KMS-11 (cell line): ENCODE data around the gene MUC21.

ENCODE experiments used
- H2AFZ ChIP-seq: fragments of 200-600 bp; sonication (generic); 2 replicates; pipeline ENCODE4 v1.6.1; 2016; ENCODE audit warnings: antibody characterized with exemption, mixed run types, low read depth
- H3K27ac ChIP-seq: fragments of 200-600 bp; sonication (generic); 2 replicates; pipeline ENCODE4 v1.6.1; 2016; ENCODE audit warnings: mild to moderate bottlenecking, mixed run types
- H3K27me3 ChIP-seq: fragments of 200-600 bp; sonication (generic); 2 replicates; pipeline ENCODE4 v1.6.1; 2017; ENCODE audit warnings: mild to moderate bottlenecking, low read depth, mixed run types, moderate library complexity; ENCODE audit not compliant: insufficient read depth
- H3K36me3 ChIP-seq: fragments of 200-600 bp; sonication (generic); 2 replicates; pipeline ENCODE4 v1.6.1; 2017; ENCODE audit warnings: mild to moderate bottlenecking, mixed run types; ENCODE audit not compliant: insufficient read depth
- H3K4me1 ChIP-seq: fragments of 200-600 bp; sonication (generic); 2 replicates; pipeline ENCODE4 v1.6.1; 2016; ENCODE audit warnings: mild to moderate bottlenecking, low read depth, mixed run types; ENCODE audit not compliant: poor library complexity, severe bottlenecking
- H3K4me2 ChIP-seq: fragments of 200-600 bp; sonication (generic); 2 replicates; pipeline ENCODE4 v1.7.0; 2016; ENCODE audit warnings: mild to moderate bottlenecking, mixed run types
- H3K4me3 ChIP-seq: fragments of 200-600 bp; sonication (generic); IDR thresholded peaks from 2 replicates; pipeline ENCODE4 v1.6.1; 2017; ENCODE audit warnings: low read depth, low read length, mixed read lengths; ENCODE audit not compliant: insufficient read depth
- H3K79me2 ChIP-seq: fragments of 200-600 bp; sonication (generic); 2 replicates; pipeline ENCODE4 v1.6.1; 2016; ENCODE audit warnings: low read depth, mixed run types; ENCODE audit not compliant: insufficient read depth
- H3K9ac ChIP-seq: fragments of 200-600 bp; sonication (generic); 2 replicates; pipeline ENCODE4 v1.6.1; 2016; ENCODE audit warnings: mild to moderate bottlenecking, mixed run types
- H4K20me1 ChIP-seq: fragments of 200-600 bp; sonication (generic); 2 replicates; pipeline ENCODE4 v1.6.1; 2016; ENCODE audit warnings: mild to moderate bottlenecking, mixed run types; ENCODE audit not compliant: insufficient read depth
- CTCF ChIP-seq: fragments of 200-600 bp; sonication (generic); conservative IDR thresholded peaks from 2 replicates; pipeline ENCODE4 v1.6.1; 2017; ENCODE audit warnings: low read depth, mild to moderate bottlenecking, antibody characterized with exemption, low read length, moderate library complexity, mixed read lengths

The MUC21 gene

GRCh38 chr6:30979141-30979540 is 4.4 kb upstream of the MUC21 start:
- Histone ChIP-seq H3K27ac (peak overlapping the region; percentile 2; the same call in 1 of the 2 replicates), H3K4me2 (peak overlapping the region; percentile 54), H3K4me3 (no peak overlapping the region), H2AFZ (no peak overlapping the region), H3K79me2 (no peaks in the 10 kb centered on the region), H3K4me1 (peaks cover 52% of the 10 kb centered on the region), H3K9ac (no peak overlapping the region), H4K20me1 (no peaks in the 10 kb centered on the region), H3K27me3 (no peaks in the 10 kb centered on the region), H3K36me3 (no peaks in the 10 kb centered on the region)
- TF ChIP-seq CTCF, result no peak

GRCh38 chr6:30979690-30980089 is 3.8 kb upstream of the MUC21 start:
- no peak overlapping the region for H3K9ac ChIP-seq
- no peaks in the 10 kb centered on the region for H3K36me3 ChIP-seq
- no peak overlapping the region for H2AFZ ChIP-seq
- no peak for TF ChIP-seq CTCF
- no peaks in the 10 kb centered on the region for H3K79me2 ChIP-seq
- H3K4me3 ChIP-seq, result no peak overlapping the region
- no peak overlapping the region; the same call in 1 of the 2 replicates for H3K27ac ChIP-seq
- H4K20me1 ChIP-seq, result no peaks in the 10 kb centered on the region
- H3K27me3 ChIP-seq, result no peaks in the 10 kb centered on the region
- H3K4me2 ChIP-seq, result peak overlapping the region; percentile 54
- H3K4me1 ChIP-seq, result peaks cover 52% of the 10 kb centered on the region

- Histone ChIP-seq H3K9ac (no peak overlapping the region), H3K4me2 (peak overlapping the region; percentile 34; the same call in 1 of the 2 replicates), H4K20me1 (no peaks in the 10 kb centered on the region), H3K4me1 (peaks cover 63% of the 10 kb centered on the region), H2AFZ (peak overlapping the region; percentile 33; the same call in 1 of the 2 replicates), H3K79me2 (no peaks in the 10 kb centered on the region), H3K4me3 (no peak overlapping the region), H3K27me3 (no peaks in the 10 kb centered on the region), H3K36me3 (no peaks in the 10 kb centered on the region), H3K27ac (no peak overlapping the region)
- TF ChIP-seq CTCF, result no peak
Measured at GRCh38 chr6:30981942-30982772, 1.4 kb upstream of the MUC21 start.

GRCh38 chr6:30985490-30985889 is 2.0 kb downstream of the MUC21 start:
- Histone ChIP-seq H3K36me3 (no peaks in the 10 kb centered on the region), H3K79me2 (no peaks in the 10 kb centered on the region), H3K4me3 (no peak overlapping the region), H3K9ac (no peak overlapping the region), H3K4me2 (peak overlapping the region; percentile 22; the same call in 1 of the 2 replicates), H2AFZ (no peak overlapping the region), H3K4me1 (peaks cover 48% of the 10 kb centered on the region), H3K27me3 (no peaks in the 10 kb centered on the region), H4K20me1 (no peaks in the 10 kb centered on the region), H3K27ac (no peak overlapping the region)
- TF ChIP-seq CTCF, result no peak
